PC-3 (cell line): ENCODE measurements around the gene CLEC16A. TPM values are rescaled to one million over a fixed set of nuclear protein-coding genes. Genes with fewer than 3 reads are reported as not detected.

Experiments used
- ATAC-seq: fragments of 200-7000 bp; cut with Tn5 transposase; 2 replicates; pipeline ENCODE4 v1.9.1; 2020; ENCODE audit warnings: mild to moderate bottlenecking, moderate library complexity
- BruUV-seq: library from RNA; stranded (reverse); fragments of 400-500 nt; replicated peaks from 2 replicates; lab custom pipeline; 2021; lab: Mats Ljungman, UMichigan
- CTCF ChIA-PET: fragments of 300-600 bp; sonication (Branson Sonifier 250); formaldehyde crosslinking; loops from one replicate; lab custom pipeline; 2022; ENCODE audit warnings: antibody characterized with exemption; lab: Charles Lee
- POLR2A ChIA-PET: fragments of 300-600 bp; sonication (Branson Sonifier 250); formaldehyde crosslinking; loops from one replicate; lab custom pipeline; 2022; ENCODE audit warnings: antibody characterized with exemption; ENCODE audit not compliant: unreplicated experiment; lab: Charles Lee
- DNase-seq: peaks from one replicate; pipeline ENCODE4 v3.0.0-alpha.2; 2015
- H2AFZ ChIP-seq: fragments of 300-600 bp; sonication (generic); 2 replicates; pipeline ENCODE4 v1.6.0; 2016; ENCODE audit warnings: antibody characterized with exemption, low read length
- H3F3A ChIP-seq: fragments of 300-600 bp; sonication (generic); one replicate; pipeline ENCODE4 v1.6.0; 2017; ENCODE audit warnings: antibody characterized with exemption, low read length, control low read depth, mild to moderate bottlenecking; ENCODE audit not compliant: unreplicated experiment
- H3K27ac ChIP-seq: fragments of 300-600 bp; sonication (generic); 2 replicates; pipeline ENCODE4 v1.5.1; 2016; ENCODE audit warnings: mild to moderate bottlenecking, low read length
- H3K27me3 ChIP-seq: fragments of 300-600 bp; sonication (generic); 2 replicates; pipeline ENCODE4 v1.6.1; 2016; ENCODE audit warnings: low read length, mixed read lengths
- H3K36me3 ChIP-seq: fragments of 300-600 bp; sonication (generic); 2 replicates; pipeline ENCODE4 v1.6.1; 2016; ENCODE audit warnings: low read depth, mixed run types, low read length, mixed read lengths
- H3K4me1 ChIP-seq: fragments of 300-600 bp; sonication (generic); 2 replicates; pipeline ENCODE4 v1.5.1; 2016; ENCODE audit warnings: low read length; ENCODE audit not compliant: insufficient read depth
- H3K4me2 ChIP-seq: fragments of 300-600 bp; sonication (generic); 2 replicates; pipeline ENCODE4 v1.6.0; 2016; ENCODE audit warnings: low read length
- H3K4me3 ChIP-seq: fragments of 300-600 bp; sonication (generic); 2 replicates; pipeline ENCODE4 v1.5.1; 2016; ENCODE audit warnings: mild to moderate bottlenecking, low read length, mixed read lengths
- H3K79me2 ChIP-seq: fragments of 300-600 bp; sonication (generic); 2 replicates; pipeline ENCODE4 v1.6.1; 2017; ENCODE audit warnings: low read length, mixed read lengths
- H3K9ac ChIP-seq: fragments of 300-600 bp; sonication (generic); 2 replicates; pipeline ENCODE4 v1.6.0; 2016; ENCODE audit warnings: mild to moderate bottlenecking, low read length
- H3K9me2 ChIP-seq: fragments of 300-600 bp; sonication (generic); replicated peaks from 2 replicates; pipeline ENCODE4 v1.6.1; 2016; ENCODE audit warnings: mixed run types, low read length, mixed read lengths
- H3K9me3 ChIP-seq: fragments of 300-600 bp; sonication (generic); 2 replicates; pipeline ENCODE4 v1.6.1; 2016; ENCODE audit warnings: low read length, mixed read lengths
- H4K20me1 ChIP-seq: fragments of 300-600 bp; sonication (generic); 2 replicates; pipeline ENCODE4 v1.6.1; 2016; ENCODE audit warnings: low read length, mixed read lengths
- CTCF ChIP-seq: fragments of 300-600 bp; sonication (generic); conservative IDR thresholded peaks from 2 replicates; pipeline ENCODE4 v1.5.1; 2017; ENCODE audit warnings: antibody characterized with exemption, low read depth, mild to moderate bottlenecking, low read length
- EZH2 ChIP-seq: fragments of 300-600 bp; sonication (generic); IDR thresholded peaks from one replicate; pipeline ENCODE4 v1.6.1; 2017; ENCODE audit warnings: antibody characterized with exemption, mild to moderate bottlenecking, low read length; ENCODE audit not compliant: unreplicated experiment
- EZH2phosphoT487 ChIP-seq: fragments of 300-600 bp; sonication (generic); IDR thresholded peaks from 2 replicates; pipeline ENCODE4 v1.6.1; 2018; ENCODE audit warnings: mild to moderate bottlenecking, antibody characterized with exemption, low read length, borderline replicate concordance
- intact Hi-C: fragments of 100-400 bp; cut with micrococcal nuclease; formaldehyde crosslinking; loops from 2 replicates; pipeline ENCODE4 v1.9.0; 2023
- total RNA-seq: library from RNA; depleted of rRNA; stranded (reverse); fragments of >200 nt; gene quantifications from 2 replicates; pipeline ENCODE4 v1.2.3, GENCODE V29; 2014

Gene CLEC16A
- total RNA-seq, 1 experiment from 2014 or later, result 9.5 TPM

GRCh38 chr16:10902999-10903398 is 41.4 kb upstream of the CLEC16A start:
- Histone ChIP-seq H3K27ac (no peak overlapping the region), H3K9me3 (no peaks in the 10 kb centered on the region), H3K9ac (no peak overlapping the region), H3F3A (no peaks in the 10 kb centered on the region), H3K79me2 (no peaks in the 10 kb centered on the region), H2AFZ (no peak overlapping the region), H3K4me1 (no peaks in the 10 kb centered on the region), H3K9me2 (no peaks in the 10 kb centered on the region), H3K27me3 (no peaks in the 10 kb centered on the region), H4K20me1 (no peaks in the 10 kb centered on the region), H3K4me2 (no peak overlapping the region), H3K4me3 (no peak overlapping the region), H3K36me3 (no peaks in the 10 kb centered on the region)
- DNase-seq (no peak), ATAC-seq (no peak)
- no TSS peak for BruUV-seq
- POLR2A ChIA-PET, result no interaction called here
- intact Hi-C loops, result no loop called here
- CTCF ChIA-PET, result no interaction called here
- TF ChIP-seq CTCF (no peak), EZH2phosphoT487 (no peak), EZH2 (no peak)

DNA sequence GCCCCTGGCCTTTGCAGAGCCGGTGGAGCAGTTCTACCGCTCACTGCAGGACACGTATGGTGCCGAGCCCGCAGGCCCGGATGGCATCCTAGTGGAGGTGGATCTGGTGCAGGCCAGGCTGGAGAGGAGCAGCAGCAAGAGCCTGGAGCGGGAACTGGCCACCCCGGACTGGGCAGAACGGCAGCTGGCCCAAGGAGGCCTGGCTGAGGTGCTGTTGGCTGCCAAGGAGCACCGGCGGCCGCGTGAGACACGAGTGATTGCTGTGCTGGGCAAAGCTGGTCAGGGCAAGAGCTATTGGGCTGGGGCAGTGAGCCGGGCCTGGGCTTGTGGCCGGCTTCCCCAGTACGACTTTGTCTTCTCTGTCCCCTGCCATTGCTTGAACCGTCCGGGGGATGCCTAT is 37.9 kb upstream of the CLEC16A start:
- CTCF ChIA-PET, result no interaction called here
- ATAC-seq, result no peak

More for the DNA sequence above, 37.9 kb upstream of the CLEC16A start:
- DNase-seq, result no peak
- Histone ChIP-seq H3K27ac (no peak overlapping the region), H3K9me3 (no peaks in the 10 kb centered on the region), H3K4me2 (no peak overlapping the region), H3F3A (no peaks in the 10 kb centered on the region), H3K4me3 (no peak overlapping the region), H3K9me2 (no peaks in the 10 kb centered on the region), H3K27me3 (no peaks in the 10 kb centered on the region), H3K36me3 (no peaks in the 10 kb centered on the region), H3K4me1 (no peaks in the 10 kb centered on the region), H3K79me2 (no peaks in the 10 kb centered on the region), H3K9ac (no peak overlapping the region), H4K20me1 (no peaks in the 10 kb centered on the region), H2AFZ (no peak overlapping the region)
- no TSS peak for BruUV-seq
- POLR2A ChIA-PET, result no interaction called here
- TF ChIP-seq EZH2, result no peak
- TF ChIP-seq EZH2phosphoT487, result no peak
- no peak for TF ChIP-seq CTCF
- intact Hi-C loops, result no loop called here
